H1 (cell line): ENCODE results near the gene ILKAP. TPM values are rescaled to one million over a fixed set of nuclear protein-coding genes. Genes with fewer than 3 reads are reported as not detected.

Source experiments
- BCL11A ChIP-seq, 2 experiments: IDR thresholded peaks; one replicate each; pipeline ENCODE4 v1.6.1; 2011; ENCODE audit warnings: low read depth in 2 of 2, low read length in 2 of 2, mild to moderate bottlenecking in 2 of 2
- CTBP2 ChIP-seq: IDR thresholded peaks from 2 replicates; pipeline ENCODE4 v1.7.0; 2011; ENCODE audit warnings: borderline replicate concordance, mild to moderate bottlenecking, moderate library complexity, mixed read lengths, low read length; ENCODE audit not compliant: insufficient read depth, insufficient read length
- MAFK ChIP-seq: IDR thresholded peaks from 2 replicates; pipeline ENCODE4 v1.6.1; 2012; ENCODE audit warnings: low read depth, mild to moderate bottlenecking, improper control_type of control experiment, low read length
- polyA plus RNA-seq, 7 experiments: library from polyadenylated mRNA; depleted of rRNA in 3 of 7; stranded (reverse) in 5 of 7; unstranded in 2 of 7; fragments of >200 nt in 5 of 7; fragments of 200-250 nt in 2 of 7; gene quantifications; 1 replicate in 5 of 7; 2 replicates in 1 of 7; 4 replicates in 1 of 7; pipeline versions ENCODE4 v1.2.1 to v1.2.3, GENCODE V29; 2011 to 2013; ENCODE audit warnings: missing spikeins in 2 of 7, mixed read lengths in 2 of 7
- total RNA-seq: library from RNA; stranded (reverse); fragmentation: NEBNext Ultra II Directional; extraction: Animal tissue kit (Norgen Biotek cat#: 25700); gene quantifications from 2 replicates; pipeline ENCODE4 v1.2.1, GENCODE V29; 2021

Gene ILKAP
- total and polyA plus RNA-seq, 2 of the 8 experiments (the other 6 are each of a cell fraction or from before 2014, with no cell fraction given): 23.5 to 33.8 TPM

- TF ChIP-seq BCL11A (IDR thresholded peaks at IDR 0.05; ENCODE audit: low read depth in 2 of 2, low read length in 2 of 2) (no peak), CTBP2 (no peak), MAFK (no peak)
Observed at GRCh38 chr2:238231809-238232208, 28.3 kb upstream of the ILKAP start (continued).
